Endothelial cell of umbilical vein (primary cell): ENCODE data around the gene CDC5L.
"Not testable (repeated sequence)": the region's sequence is repeated elsewhere in the genome, so short reads cannot be mapped to it uniquely, and the experiment has no call there.

Experiments used
- JUN ChIP-seq: IDR thresholded peaks from 2 replicates; pipeline ENCODE4 v1.6.1; 2011; ENCODE audit warnings: borderline replicate concordance, low read depth; ENCODE audit not compliant: insufficient read length, insufficient read depth
- POLR2A ChIP-seq: IDR thresholded peaks from 2 replicates; pipeline ENCODE4 v1.6.1; 2012; ENCODE audit warnings: low read depth, mild to moderate bottlenecking, control low read depth, low read length
- TF ChIP-seq, protein P1 (sequence below), 2 donors: IDR thresholded peaks; 1 replicate in 1 of 2; 2 replicates in 1 of 2; pipeline ENCODE4 v1.5.1; 2011; ENCODE audit warnings: low read length in 2 of 2, mild to moderate bottlenecking in 2 of 2, moderate library complexity in 2 of 2, control low read depth in 1 of 2, inconsistent platforms in 1 of 2, low read depth in 1 of 2; ENCODE audit not compliant: insufficient read depth in 1 of 2; ENCODE audit errors: extremely low read depth in 1 of 2

DNA sequence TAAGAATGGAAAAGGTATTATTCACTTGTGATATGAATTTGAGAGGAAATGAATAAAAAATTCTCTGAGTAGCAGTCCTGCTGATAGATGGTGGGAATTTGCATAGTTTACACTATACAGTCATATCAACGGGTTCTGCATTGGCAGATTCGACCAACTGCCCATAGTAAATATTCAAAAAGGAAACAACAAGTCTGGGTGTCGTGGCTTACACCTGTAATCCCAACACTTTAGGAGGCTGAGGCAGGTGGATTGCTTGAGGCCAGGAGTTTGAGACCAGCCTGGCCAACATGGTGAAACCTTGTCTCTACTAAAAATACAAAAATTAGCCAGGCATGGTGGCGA, 36.9 kb upstream of the CDC5L start:
- TF ChIP-seq POLR2A, JUN: not testable (repeated sequence)
- TF ChIP-seq, protein P1, sequence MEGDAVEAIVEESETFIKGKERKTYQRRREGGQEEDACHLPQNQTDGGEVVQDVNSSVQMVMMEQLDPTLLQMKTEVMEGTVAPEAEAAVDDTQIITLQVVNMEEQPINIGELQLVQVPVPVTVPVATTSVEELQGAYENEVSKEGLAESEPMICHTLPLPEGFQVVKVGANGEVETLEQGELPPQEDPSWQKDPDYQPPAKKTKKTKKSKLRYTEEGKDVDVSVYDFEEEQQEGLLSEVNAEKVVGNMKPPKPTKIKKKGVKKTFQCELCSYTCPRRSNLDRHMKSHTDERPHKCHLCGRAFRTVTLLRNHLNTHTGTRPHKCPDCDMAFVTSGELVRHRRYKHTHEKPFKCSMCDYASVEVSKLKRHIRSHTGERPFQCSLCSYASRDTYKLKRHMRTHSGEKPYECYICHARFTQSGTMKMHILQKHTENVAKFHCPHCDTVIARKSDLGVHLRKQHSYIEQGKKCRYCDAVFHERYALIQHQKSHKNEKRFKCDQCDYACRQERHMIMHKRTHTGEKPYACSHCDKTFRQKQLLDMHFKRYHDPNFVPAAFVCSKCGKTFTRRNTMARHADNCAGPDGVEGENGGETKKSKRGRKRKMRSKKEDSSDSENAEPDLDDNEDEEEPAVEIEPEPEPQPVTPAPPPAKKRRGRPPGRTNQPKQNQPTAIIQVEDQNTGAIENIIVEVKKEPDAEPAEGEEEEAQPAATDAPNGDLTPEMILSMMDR (IDR thresholded peaks at IDR 0.05; ENCODE audit: extremely low read depth in 1 of 2, insufficient read depth in 1 of 2, low read depth in 1 of 2, low read length in 2 of 2), result not testable (repeated sequence)
